Measurements from ENCODE around the gene DDX39B.
A peak's percentile ranks its signal among the peaks of the same experiment; 100 is the strongest.

The DDX39B gene

DNA sequence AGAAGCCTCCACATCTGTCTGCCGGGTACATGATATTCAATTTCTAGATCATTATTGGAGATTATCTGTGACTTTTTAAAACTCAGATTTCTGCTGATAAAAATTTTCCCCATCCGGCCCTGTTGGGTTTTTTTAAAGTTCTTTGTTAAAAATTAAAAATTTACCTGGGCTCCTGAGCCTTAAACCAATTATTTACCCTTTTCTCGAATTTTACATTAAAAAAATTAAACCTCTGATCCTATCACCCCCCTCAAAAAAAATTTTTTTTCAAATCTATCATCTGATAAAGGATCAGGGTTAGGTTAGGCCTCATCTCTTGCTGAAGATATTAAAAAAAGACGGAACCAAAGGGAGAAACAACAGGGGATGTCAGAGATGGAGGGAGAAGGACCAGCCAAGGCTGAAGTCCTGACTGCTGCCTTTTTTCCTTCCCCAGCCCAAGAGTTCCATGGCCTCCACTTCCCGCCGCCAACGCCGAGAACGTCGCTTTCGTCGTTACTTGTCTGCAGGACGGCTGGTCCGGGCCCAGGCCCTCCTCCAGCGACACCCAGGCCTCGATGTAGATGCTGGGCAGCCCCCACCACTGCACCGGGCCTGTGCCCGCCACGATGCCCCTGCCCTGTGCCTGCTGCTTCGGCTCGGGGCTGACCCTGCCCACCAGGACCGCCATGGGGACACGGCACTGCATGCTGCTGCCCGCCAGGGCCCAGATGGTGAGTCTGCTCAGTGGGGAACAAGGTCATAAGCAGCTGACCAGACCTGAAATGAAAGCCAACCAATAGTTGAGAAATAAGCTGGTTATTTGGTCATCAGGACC, 6.1 kb upstream of the DDX39B start:
- intact Hi-C loops (cut with DNase I; ENCODE audit: low total_unique reads): loop anchor here (2.0 kb wide), 1 partner anchor 51 kb away; no protein-coding TSS in a partner anchor
- Histone ChIP-seq H3K36me3 (peaks cover 7 to 33% (median 23%) of the 10 kb centered on the region in 3 donors), H3K9me3 (no peaks in the 10 kb centered on the region), H3K4me3 (peak overlapping the region; percentile 46 to 54), H3K27ac (peak overlapping the region; percentile 72 to 74), H3K27me3 (no peaks in the 10 kb centered on the region), H3K4me1 (peaks cover 0 to 36% (median 19%) of the 10 kb centered on the region in 4 donors)
- DNase-seq: no peak
- no peak for TF ChIP-seq CTCF (IDR thresholded peaks at IDR 0.05)

DNA sequence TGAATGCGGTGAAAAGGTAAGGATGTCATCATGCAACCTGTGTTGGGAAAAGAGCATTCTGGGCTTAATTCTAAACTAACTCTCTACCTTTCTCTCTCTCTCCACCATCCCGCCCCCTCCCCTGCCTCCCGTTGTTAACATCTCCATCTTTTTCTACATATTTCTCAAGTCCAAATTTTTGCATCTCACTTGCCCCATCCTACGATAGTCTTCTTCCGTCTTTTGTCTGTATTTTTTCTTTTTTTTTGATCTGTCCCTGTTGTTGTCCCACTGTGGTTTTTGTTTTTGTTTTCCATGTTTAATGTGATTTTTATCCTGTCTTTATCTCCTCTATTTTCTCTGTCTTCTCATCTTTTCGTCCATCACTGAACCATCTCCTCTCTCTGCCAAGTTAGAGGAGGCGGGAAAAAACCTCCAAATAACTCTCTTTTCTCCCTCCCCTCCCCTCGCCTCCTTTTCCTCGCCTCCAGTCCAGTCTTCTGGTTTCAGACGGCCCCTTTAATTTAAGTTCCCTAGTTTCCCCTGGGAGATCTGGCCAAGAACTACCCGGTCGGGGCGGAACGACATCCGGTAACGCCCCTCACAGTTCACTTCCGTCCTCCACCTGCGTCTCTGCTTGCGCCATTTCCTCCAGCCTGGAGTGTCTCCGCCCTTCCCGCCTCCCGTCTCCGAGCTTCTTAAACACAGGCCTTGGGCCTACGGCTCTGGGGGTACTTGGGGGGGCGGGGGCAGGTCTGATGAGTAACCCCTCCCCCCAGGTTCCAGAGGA, 5.3 kb upstream of the DDX39B start, which contains the start of gene NFKBIL1:
Gene NFKBIL1 (plus strand): TSS at position 651 of the 769 bp plus-strand sequence. CDS start 87 bp downstream, at position 738.
- H3K36me3 ChIP-seq: peaks cover 7 to 28% (median 20%) of the 10 kb centered on the region in 3 donors
- intact Hi-C loops (cut with DNase I; ENCODE audit: low total_unique reads): loop anchor here (2.0 kb wide), 1 partner anchor 52 kb away; no protein-coding TSS in a partner anchor
- peaks cover 0 to 42% (median 24%) of the 10 kb centered on the region in 4 donors for H3K4me1 ChIP-seq
- peak within 1 kb of the TSS; percentile 46 to 54 for H3K4me3 ChIP-seq
- peak in 1 of 2 experiments; percentile 3 for TF ChIP-seq CTCF (IDR thresholded peaks at IDR 0.05)
- no peaks in the 10 kb centered on the region for H3K27me3 ChIP-seq
- peak; percentile 98 to 99 for DNase-seq
- H3K9me3 ChIP-seq: no peaks in the 10 kb centered on the region
- peak within 1 kb of the TSS; percentile 72 to 74 for H3K27ac ChIP-seq

DNA sequence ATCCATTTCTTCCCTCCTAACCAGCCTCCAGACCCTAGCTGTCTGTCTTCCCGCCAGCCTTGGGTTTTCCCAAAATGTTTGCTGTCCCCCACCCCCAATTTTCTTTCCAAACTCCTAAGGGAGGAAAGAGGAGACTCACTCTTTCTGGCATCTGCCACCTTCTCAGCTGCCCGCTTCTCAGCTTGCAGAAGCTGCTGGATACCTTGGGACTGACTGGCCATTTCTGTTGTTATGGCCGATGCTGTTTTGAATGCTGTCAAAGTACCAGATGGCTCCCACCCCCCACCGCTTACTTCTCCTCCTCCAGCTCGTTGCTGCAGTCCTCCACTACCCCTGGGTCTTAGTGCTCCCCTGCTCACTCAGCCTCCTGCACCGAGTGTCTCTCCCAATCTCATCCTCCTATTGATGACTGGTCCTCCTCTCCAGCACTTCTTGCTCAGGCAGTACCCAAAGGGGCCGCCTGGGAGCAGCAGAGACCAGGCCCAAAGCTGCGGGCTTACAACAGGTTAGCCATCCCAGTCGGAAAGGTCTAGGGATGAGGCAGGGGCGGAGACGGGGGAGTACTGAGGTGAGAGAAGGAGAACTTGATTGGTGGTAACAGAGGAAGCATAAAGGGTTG, 4.6 kb upstream of the DDX39B start, which contains the start of gene ATP6V1G2:
Gene ATP6V1G2 (minus strand): TSS at position 270 of the 619 bp plus-strand sequence. CDS start 49 bp downstream, at position 221.
- peaks cover 0 to 42% (median 24%) of the 10 kb centered on the region in 4 donors for H3K4me1 ChIP-seq
- intact Hi-C loops (cut with DNase I; ENCODE audit: low total_unique reads): loop anchor here (2.0 kb wide), 1 partner anchor 52 kb away; no protein-coding TSS in a partner anchor
- peak; percentile 91 to 93 for DNase-seq
- H3K36me3 ChIP-seq: peaks cover 7 to 23% (median 16%) of the 10 kb centered on the region in 3 donors
- H3K27ac ChIP-seq: peak within 1 kb of the TSS; percentile 72 to 74
- H3K4me3 ChIP-seq: peak within 1 kb of the TSS; percentile 46 to 54
- TF ChIP-seq CTCF (IDR thresholded peaks at IDR 0.05): peak; percentile 96 to 98
- H3K9me3 ChIP-seq: no peaks in the 10 kb centered on the region
- H3K27me3 ChIP-seq: no peaks in the 10 kb centered on the region

DNA sequence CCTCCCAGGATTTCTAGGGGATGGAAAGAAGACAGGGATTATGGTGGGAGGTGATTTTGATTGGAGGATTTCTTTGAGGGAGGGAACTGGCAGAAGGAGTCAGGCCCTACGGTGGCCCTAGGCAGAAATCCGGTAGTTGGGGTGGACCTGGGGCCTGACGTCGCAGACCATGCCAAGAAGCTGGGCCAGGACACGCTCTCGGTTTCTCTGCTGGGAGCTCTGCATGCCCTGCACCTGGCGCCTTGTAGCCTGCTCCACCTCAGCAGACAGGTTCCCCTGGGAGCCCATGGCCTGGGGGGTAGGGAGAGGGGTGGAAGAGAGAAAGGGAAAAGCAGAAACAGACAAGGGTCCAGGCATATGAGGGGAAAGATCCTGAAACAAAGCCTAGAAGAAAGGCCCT, 3.5 kb upstream of the DDX39B start:
- Histone ChIP-seq H3K4me3 (no peak overlapping the region), H3K27me3 (no peaks in the 10 kb centered on the region), H3K36me3 (peaks cover 5 to 13% (median 12%) of the 10 kb centered on the region in 3 donors), H3K4me1 (peaks cover 0 to 46% (median 30%) of the 10 kb centered on the region in 4 donors), H3K9me3 (no peaks in the 10 kb centered on the region), H3K27ac (no peak overlapping the region)
- intact Hi-C loops (cut with DNase I; ENCODE audit: low total_unique reads): no loop called here
- DNase-seq: no peak
- no peak for TF ChIP-seq CTCF (IDR thresholded peaks at IDR 0.05)

- no peak for TF ChIP-seq CTCF (IDR thresholded peaks at IDR 0.05)
- Histone ChIP-seq H3K4me1 (peaks cover 0 to 46% (median 36%) of the 10 kb centered on the region in 4 donors), H3K36me3 (peaks cover 6 to 17% (median 13%) of the 10 kb centered on the region in 3 donors), H3K4me3 (no peak overlapping the region), H3K27ac (no peak overlapping the region), H3K9me3 (no peaks in the 10 kb centered on the region), H3K27me3 (no peaks in the 10 kb centered on the region)
- no peak for DNase-seq
- intact Hi-C loops (cut with DNase I; ENCODE audit: low total_unique reads): no loop called here
Observed at GRCh38 chr6:31544676-31545075, 2.9 kb upstream of the DDX39B start.
